Activated T-helper 1 cell treated with anti-CD3 and anti-CD28 coated beads, Interleukin-2, amount 50 U/mL, for 16 hours (primary cell): Measurements from ENCODE around the gene SMYD3.

Experiments used
- DNase-seq, 2 donors: peaks; one replicate each; pipeline ENCODE4 v3.0.0-alpha.2; 2020; ENCODE audit warnings: low read depth in 1 of 2, low spot score in 1 of 2

The SMYD3 gene

DNA sequence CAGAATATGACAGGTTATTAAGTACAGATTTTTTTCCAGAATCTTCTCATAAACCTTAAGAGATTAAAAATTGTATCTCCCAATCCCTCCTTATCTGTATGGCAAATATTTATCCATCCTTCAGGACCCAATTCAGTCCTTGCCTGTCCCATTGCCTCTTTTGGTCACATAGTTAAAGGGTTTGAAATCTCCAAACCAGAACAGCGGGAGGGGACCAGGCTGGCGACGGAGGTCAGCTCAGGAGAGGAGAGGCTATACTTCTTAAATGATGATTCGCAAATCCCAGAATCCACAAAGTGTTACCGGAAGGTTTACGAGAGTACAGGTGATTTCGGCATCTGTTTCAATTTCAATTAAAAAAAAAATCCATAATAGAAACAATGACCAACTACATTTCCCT, 572.7 kb downstream of the SMYD3 start:
- DNase-seq, result no peak

GRCh38 chr1:245933431-245934045, 573.5 kb downstream of the SMYD3 start:
- DNase-seq, result no peak

DNA sequence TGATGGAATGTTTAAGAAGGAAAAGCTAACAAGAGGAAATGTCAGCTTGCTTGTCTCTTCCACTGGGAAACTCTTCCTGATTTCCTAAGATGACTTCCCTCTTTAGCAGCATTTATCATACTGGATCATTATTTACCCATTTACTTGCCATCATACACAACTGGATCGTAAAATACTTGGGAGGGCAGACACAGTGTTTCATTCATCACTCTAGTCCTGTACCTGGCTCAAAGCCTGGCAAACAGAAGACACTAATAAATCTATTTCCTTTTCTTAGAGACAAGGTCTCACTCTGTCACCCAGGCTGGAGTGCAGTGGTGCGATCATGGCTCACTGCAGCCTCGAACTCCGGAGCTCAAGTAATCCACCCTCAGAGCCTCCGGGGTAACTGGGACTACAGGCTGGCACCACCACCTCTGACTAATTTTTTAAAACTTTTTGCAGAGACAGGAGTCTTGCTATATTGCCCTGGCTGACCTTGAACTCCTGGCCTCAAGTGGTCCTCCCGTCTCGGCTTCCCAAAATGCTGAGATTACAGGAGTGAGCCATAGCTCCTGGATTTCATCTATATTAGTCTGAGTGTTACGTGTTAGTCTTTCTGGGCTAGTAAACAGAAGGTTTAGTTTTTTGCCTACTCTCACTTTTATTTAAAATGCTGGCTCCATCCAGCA, 574.6 kb downstream of the SMYD3 start:
- DNase-seq, result no peak

- DNase-seq, result no peak
Measured at GRCh38 chr1:245931450-245931849, 575.6 kb downstream of the SMYD3 start.

- no peak for DNase-seq
Measured at GRCh38 chr1:245929224-245929623, 577.9 kb downstream of the SMYD3 start.

DNA sequence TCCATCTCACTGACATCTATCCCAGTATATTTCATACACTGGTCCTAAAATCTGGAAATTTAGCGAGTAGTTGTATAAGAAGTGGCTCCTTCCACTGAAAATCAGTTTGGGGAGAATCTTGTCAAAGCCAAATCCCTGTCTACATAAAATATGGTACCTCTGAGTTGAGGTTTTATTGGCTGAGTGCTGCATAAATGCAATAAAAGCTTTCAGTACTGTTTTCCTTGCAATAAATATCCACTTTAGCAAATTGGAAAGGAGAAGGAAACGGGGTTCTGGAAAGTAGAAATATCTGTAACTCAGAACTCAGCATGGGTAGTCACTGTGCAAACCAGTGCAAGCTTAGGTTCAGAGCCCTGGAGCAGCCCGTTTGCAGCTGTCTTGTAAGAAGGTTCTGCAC, 580.2 kb downstream of the SMYD3 start:
- no peak for DNase-seq

GRCh38 chr1:245923215-245923614, 583.9 kb downstream of the SMYD3 start:
- no peak for DNase-seq

- DNase-seq, result no peak
Measured at GRCh38 chr1:245921417-245921816, 585.7 kb downstream of the SMYD3 start.

- no peak for DNase-seq
Measured at GRCh38 chr1:245917403-245917802, 589.7 kb downstream of the SMYD3 start.

DNA sequence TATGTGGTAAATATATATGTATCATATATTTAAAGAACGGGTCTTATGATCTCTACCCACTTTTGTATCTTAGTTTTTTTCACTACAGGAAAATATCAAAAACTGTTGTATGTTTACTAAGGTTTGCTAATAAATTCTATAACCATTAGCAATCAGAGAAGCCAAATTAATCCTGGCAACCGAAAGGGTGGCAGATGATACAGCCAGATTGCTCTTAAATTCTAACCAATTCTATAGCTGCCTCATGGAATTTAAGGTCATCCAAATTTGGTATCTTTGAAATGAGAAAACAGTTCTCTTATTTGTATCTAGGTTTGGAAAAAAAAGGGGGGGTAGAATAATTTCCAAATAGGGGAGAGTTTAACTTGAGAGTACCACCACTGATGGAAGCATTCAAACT, 591.2 kb downstream of the SMYD3 start:
- DNase-seq, result no peak

- DNase-seq, result no peak
Measured at GRCh38 chr1:245915406-245915805, 591.7 kb downstream of the SMYD3 start.

DNA sequence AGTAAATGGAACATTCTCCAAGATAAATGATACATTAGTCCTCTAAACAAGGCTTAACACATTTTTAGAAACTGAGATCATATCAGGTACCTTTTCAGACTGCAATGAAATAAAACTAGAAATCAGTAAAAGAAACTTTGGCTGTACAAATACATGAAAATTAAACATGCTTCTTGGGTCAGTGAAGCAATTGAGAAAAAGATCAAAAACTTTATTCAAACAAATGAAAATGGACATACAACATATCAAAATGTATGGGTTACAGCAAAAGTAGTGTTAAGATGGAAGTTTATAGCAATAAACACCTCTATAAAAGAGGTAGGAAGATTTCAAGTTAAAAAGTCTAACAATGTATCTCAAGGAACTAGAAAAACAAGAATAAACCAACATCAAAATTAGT, 598.5 kb downstream of the SMYD3 start:
- no peak for DNase-seq

- no peak for DNase-seq
Measured at GRCh38 chr1:245906207-245906606, 600.9 kb downstream of the SMYD3 start.

- DNase-seq, result no peak
Measured at GRCh38 chr1:245903851-245904250, 603.2 kb downstream of the SMYD3 start.

GRCh38 chr1:245901565-245901964, 605.5 kb downstream of the SMYD3 start:
- DNase-seq, result no peak

- DNase-seq, result no peak
Measured at GRCh38 chr1:245901037-245901436, 606.0 kb downstream of the SMYD3 start.

DNA sequence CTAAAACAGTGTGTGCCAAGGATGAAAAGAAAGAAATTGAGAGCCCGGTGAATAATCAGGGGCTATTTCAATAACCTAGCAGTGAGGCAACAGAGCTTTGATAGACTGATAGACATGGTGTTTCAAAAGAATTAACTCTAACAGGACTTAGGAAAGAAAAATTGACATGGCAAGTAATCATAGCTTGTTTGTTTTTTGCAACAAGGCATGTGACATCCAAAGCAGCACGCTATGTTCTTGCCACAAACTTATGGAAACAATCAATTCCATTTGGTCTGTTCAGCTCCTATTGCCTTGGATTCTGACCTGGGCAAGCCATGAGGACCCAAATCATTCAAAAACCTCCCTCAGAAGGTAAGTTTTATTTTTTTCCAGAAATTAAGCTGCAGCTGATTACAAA, 608.5 kb downstream of the SMYD3 start:
- DNase-seq, result no peak

DNA sequence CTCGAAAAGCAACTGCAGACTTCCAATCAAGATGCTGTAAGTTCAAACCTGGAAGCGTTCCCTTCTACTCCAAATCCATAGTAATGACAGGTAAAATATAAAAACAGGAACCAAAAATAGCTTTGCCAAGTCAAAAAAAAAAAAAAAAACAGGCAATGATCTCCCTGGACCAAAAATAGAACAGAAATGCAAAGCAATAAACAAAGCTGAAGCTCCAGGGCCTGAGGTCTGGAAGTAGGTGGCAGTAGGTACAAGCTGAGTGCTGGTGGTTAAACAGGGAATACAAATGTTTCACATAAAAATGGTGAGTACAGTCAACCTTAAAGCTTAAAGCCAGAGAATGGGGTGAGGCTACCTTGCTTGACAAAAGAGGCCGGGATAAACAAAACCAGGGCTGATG, 610.8 kb downstream of the SMYD3 start:
- no peak for DNase-seq

GRCh38 chr1:245895455-245895959, 611.6 kb downstream of the SMYD3 start:
- no peak for DNase-seq

GRCh38 chr1:245894843-245895242, 612.2 kb downstream of the SMYD3 start:
- DNase-seq, result no peak

GRCh38 chr1:245893025-245893424, 614.1 kb downstream of the SMYD3 start:
- DNase-seq, result no peak

GRCh38 chr1:245888809-245889208, 618.3 kb downstream of the SMYD3 start:
- no peak for DNase-seq

- DNase-seq, result no peak
Measured at GRCh38 chr1:245887829-245888228, 619.2 kb downstream of the SMYD3 start.
